HCT116 (cell line): ENCODE data around the gene GPR142.

Source experiments
- CEBPB ChIP-seq: IDR thresholded peaks from 2 replicates; pipeline ENCODE4 v1.6.1; 2012; ENCODE audit warnings: low read depth
- EZH2 ChIP-seq: fragments of 200-600 bp; sonication (generic); IDR thresholded peaks from 2 replicates; pipeline ENCODE4 v1.6.1; 2017; ENCODE audit warnings: antibody characterized with exemption, mixed run types
- JUND ChIP-seq: IDR thresholded peaks from 2 replicates; pipeline ENCODE4 v1.6.1; 2012
- POLR2A ChIP-seq: IDR thresholded peaks from 2 replicates; pipeline ENCODE4 v1.7.0; 2011; ENCODE audit warnings: borderline replicate concordance; ENCODE audit not compliant: insufficient read depth, insufficient read length; ENCODE audit errors: extremely low read depth
- POLR2AphosphoS5 ChIP-seq: IDR thresholded peaks from 2 replicates; pipeline ENCODE4 v1.6.1; 2011; ENCODE audit warnings: mild to moderate bottlenecking, low read depth, low read length, moderate library complexity
- RAD21 ChIP-seq: IDR thresholded peaks from 2 replicates; pipeline ENCODE4 v1.6.1; 2012; ENCODE audit warnings: low read depth, mild to moderate bottlenecking
- SIN3A ChIP-seq: IDR thresholded peaks from 2 replicates; pipeline ENCODE4 v1.6.1; 2012; ENCODE audit warnings: low read depth
- TCF7L2 ChIP-seq: IDR thresholded peaks from 2 replicates; pipeline ENCODE4 v1.7.0; 2011; ENCODE audit warnings: borderline replicate concordance, inconsistent platforms; ENCODE audit not compliant: insufficient read depth, insufficient read length; ENCODE audit errors: extremely low read depth
- YY1 ChIP-seq: IDR thresholded peaks from 2 replicates; pipeline ENCODE4 v1.6.1; 2011; ENCODE audit warnings: low read length, low read depth, moderate library complexity, mild to moderate bottlenecking; ENCODE audit not compliant: insufficient replicate concordance; ENCODE audit errors: extremely low read depth
- ZNF274 ChIP-seq: fragments of 200-500 bp; sonication (Bioruptor generic); IDR thresholded peaks from 2 replicates; pipeline ENCODE4 v1.6.1; 2014; ENCODE audit warnings: mild to moderate bottlenecking, low read depth, low read length, inconsistent platforms
- TF ChIP-seq, protein P1 (sequence below): IDR thresholded peaks from 2 replicates; pipeline ENCODE4 v1.6.1; 2012
- TF ChIP-seq, protein P2 (sequence below), 3 experiments: fragments of 200-600 bp in 1 of 3; sonication (generic) in 1 of 3; IDR thresholded peaks in 2 of 3; conservative IDR thresholded peaks in 1 of 3; 2 replicates each; pipeline ENCODE4 v1.5.1; 2012 to 2017; ENCODE audit warnings: low read depth in 2 of 3, low read length in 2 of 3, antibody characterized with exemption in 1 of 3, borderline replicate concordance in 1 of 3, control low read depth in 1 of 3, mild to moderate bottlenecking in 1 of 3, mixed read lengths in 1 of 3, mixed run types in 1 of 3, moderate library complexity in 1 of 3; ENCODE audit not compliant: insufficient read depth in 1 of 3
- TF ChIP-seq, protein P3 (sequence below): IDR thresholded peaks from 2 replicates; pipeline ENCODE4 v1.6.1; 2012

DNA sequence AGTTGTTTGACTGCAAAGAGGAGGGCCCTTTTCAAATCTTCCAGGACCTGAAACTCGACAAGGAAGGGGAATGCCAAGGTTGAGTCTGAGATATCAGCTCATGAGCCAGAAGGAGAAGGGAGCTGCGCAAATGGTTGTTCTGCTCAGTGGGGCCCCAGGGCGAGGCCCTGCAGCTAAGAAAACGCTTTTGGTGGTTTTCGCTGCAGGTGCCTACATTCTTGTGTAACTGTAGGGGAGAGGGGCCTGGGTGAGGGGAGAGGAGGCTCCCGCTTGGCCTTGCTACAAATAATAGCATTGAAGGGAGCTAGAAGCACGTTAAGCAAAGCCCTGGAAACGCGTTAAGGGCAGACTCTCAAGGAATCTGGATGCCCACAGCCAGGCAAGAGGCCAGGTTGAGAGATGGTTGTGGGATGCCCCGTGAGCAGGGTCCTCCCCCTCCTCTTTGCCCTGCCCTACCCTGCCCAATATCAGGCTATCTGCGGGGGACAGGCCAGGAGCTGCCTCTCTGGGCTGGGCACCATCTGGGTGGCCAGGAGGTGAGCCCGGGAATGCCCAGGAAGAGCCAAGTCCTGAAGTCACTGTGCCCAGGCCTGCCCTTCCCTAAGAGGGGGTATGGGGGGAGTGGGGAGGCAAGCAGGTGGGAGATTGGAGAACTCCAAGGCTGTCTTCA lies 21.9 kb downstream of the GPR142 start:
- TF ChIP-seq, protein P1, sequence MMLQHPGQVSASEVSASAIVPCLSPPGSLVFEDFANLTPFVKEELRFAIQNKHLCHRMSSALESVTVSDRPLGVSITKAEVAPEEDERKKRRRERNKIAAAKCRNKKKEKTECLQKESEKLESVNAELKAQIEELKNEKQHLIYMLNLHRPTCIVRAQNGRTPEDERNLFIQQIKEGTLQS = no peak
- TF ChIP-seq, protein P2, sequence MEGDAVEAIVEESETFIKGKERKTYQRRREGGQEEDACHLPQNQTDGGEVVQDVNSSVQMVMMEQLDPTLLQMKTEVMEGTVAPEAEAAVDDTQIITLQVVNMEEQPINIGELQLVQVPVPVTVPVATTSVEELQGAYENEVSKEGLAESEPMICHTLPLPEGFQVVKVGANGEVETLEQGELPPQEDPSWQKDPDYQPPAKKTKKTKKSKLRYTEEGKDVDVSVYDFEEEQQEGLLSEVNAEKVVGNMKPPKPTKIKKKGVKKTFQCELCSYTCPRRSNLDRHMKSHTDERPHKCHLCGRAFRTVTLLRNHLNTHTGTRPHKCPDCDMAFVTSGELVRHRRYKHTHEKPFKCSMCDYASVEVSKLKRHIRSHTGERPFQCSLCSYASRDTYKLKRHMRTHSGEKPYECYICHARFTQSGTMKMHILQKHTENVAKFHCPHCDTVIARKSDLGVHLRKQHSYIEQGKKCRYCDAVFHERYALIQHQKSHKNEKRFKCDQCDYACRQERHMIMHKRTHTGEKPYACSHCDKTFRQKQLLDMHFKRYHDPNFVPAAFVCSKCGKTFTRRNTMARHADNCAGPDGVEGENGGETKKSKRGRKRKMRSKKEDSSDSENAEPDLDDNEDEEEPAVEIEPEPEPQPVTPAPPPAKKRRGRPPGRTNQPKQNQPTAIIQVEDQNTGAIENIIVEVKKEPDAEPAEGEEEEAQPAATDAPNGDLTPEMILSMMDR (IDR thresholded peaks at IDR 0.05 in 2 of 3, conservative IDR thresholded peaks at IDR 0.05 in 1 of 3; ENCODE audit: borderline replicate concordance in 1 of 3, insufficient read depth in 1 of 3, low read depth in 2 of 3, low read length in 2 of 3) = no peak
- TF ChIP-seq CEBPB (no peak), EZH2 (no peak), ZNF274 (no peak), YY1 (no peak), POLR2A (no peak), POLR2AphosphoS5 (no peak), SIN3A (no peak), RAD21 (no peak), JUND (no peak), TCF7L2 (no peak)
- TF ChIP-seq, protein P3, sequence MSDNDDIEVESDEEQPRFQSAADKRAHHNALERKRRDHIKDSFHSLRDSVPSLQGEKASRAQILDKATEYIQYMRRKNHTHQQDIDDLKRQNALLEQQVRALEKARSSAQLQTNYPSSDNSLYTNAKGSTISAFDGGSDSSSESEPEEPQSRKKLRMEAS = no peak
